Upper lobe of left lung (tissue), 6 donors: Measurements from ENCODE around the gene KHDC3L. TPM values are rescaled to one million over a fixed set of nuclear protein-coding genes. Genes with fewer than 3 reads are reported as not detected.
"Not testable (repeated sequence)": the region's sequence is repeated elsewhere in the genome, so short reads cannot be mapped to it uniquely, and the experiment has no call there.

Source experiments
- ATAC-seq, 2 donors: fragments of 200-7000 bp; cut with Tn5 transposase; one replicate each; pipeline ENCODE4 v1.9.1; 2022; ENCODE audit warnings: mild to moderate bottlenecking in 2 of 2, moderate library complexity in 2 of 2; ENCODE audit not compliant: low FRiP score in 2 of 2
- DNase-seq, 2 donors: peaks; one replicate each; pipeline ENCODE4 v3.0.0-alpha.2; 2019 to 2020
- H3K27ac ChIP-seq, 4 donors: fragments of 200-600 bp; sonication (generic); one replicate each; pipeline ENCODE4 v1.5.1; 2016 to 2019
- H3K27me3 ChIP-seq, 4 donors: fragments of 200-600 bp; sonication (generic); one replicate each; pipeline ENCODE4 v1.5.1; 2017 to 2019
- H3K36me3 ChIP-seq, 4 donors: fragments of 200-600 bp; sonication (generic); one replicate each; pipeline ENCODE4 v1.5.1; 2016 to 2019
- H3K4me1 ChIP-seq, 4 donors: fragments of 200-600 bp; sonication (generic); one replicate each; pipeline ENCODE4 v1.5.1; 2018 to 2019
- H3K4me3 ChIP-seq, 4 donors: fragments of 200-600 bp; sonication (generic); one replicate each; pipeline ENCODE4 v1.5.1; 2017 to 2019; ENCODE audit warnings: mild to moderate bottlenecking in 2 of 4, moderate library complexity in 1 of 4
- H3K9me3 ChIP-seq, 4 donors: fragments of 200-600 bp; sonication (generic); one replicate each; pipeline ENCODE4 v1.5.1; 2018 to 2019
- EP300 ChIP-seq, 4 donors: sonication (generic); formaldehyde crosslinking; IDR thresholded peaks; one replicate each; pipeline ENCODE4 v1.5.1; 2017; ENCODE audit warnings: antibody characterized with exemption in 4 of 4, control low read depth in 2 of 4
- POLR2A ChIP-seq, 4 donors: fragments of 450-650 bp; IDR thresholded peaks; one replicate each; pipeline ENCODE4 v1.5.1; 2016 to 2017; ENCODE audit warnings: antibody characterized with exemption in 4 of 4, mild to moderate bottlenecking in 2 of 4
- POLR2AphosphoS5 ChIP-seq, 2 donors: sonication (generic); formaldehyde crosslinking; IDR thresholded peaks; one replicate each; pipeline ENCODE4 v1.5.1; 2017; ENCODE audit warnings: antibody characterized with exemption in 2 of 2
- WGBS, 2 donors: methylation state at CpG; one replicate each; pipeline ENCODE4 v1.1.5; 2017 to 2018; 5-methylcytosine and 5-hydroxymethylcytosine counted together
- total RNA-seq, 6 donors: library from RNA; depleted of rRNA in 4 of 6; stranded (reverse); fragments of >200 nt in 4 of 6; gene quantifications; one replicate each; pipeline versions ENCODE4 v1.1.0 to v1.2.1, GENCODE V29; 2016 to 2021
- TF ChIP-seq, protein P1 (sequence below), 6 experiments: fragments of 450-650 bp in 4 of 6; fragments of 200-600 bp in 2 of 6; sonication (generic) in 2 of 6; IDR thresholded peaks; one replicate each; pipeline ENCODE4 v1.5.1; 2016 to 2019; ENCODE audit warnings: antibody characterized with exemption in 6 of 6
- donor health status: DM: no; HTN: no; CAD: no; lungs with moderate emphysema.
- donor health status: DM: no; HTN: yes; CAD: no; lungs with severe emphysema.

KHDC3L gene
- total RNA-seq, 6 donors from 2014 or later: not detected

GRCh38 chr6:73382462-73383113 lies 20.1 kb downstream of the KHDC3L start:
- no peak for DNase-seq
- WGBS, 2 donors: 84 to 92% methylated on average over 6 of the region's 6 CpGs
- no peak for ATAC-seq
- no peaks in the 10 kb centered on the region for H3K9me3 ChIP-seq
- no peaks in the 10 kb centered on the region for H3K27me3 ChIP-seq
- no peak for TF ChIP-seq POLR2A (IDR thresholded peaks at IDR 0.05)
- TF ChIP-seq, protein P1, sequence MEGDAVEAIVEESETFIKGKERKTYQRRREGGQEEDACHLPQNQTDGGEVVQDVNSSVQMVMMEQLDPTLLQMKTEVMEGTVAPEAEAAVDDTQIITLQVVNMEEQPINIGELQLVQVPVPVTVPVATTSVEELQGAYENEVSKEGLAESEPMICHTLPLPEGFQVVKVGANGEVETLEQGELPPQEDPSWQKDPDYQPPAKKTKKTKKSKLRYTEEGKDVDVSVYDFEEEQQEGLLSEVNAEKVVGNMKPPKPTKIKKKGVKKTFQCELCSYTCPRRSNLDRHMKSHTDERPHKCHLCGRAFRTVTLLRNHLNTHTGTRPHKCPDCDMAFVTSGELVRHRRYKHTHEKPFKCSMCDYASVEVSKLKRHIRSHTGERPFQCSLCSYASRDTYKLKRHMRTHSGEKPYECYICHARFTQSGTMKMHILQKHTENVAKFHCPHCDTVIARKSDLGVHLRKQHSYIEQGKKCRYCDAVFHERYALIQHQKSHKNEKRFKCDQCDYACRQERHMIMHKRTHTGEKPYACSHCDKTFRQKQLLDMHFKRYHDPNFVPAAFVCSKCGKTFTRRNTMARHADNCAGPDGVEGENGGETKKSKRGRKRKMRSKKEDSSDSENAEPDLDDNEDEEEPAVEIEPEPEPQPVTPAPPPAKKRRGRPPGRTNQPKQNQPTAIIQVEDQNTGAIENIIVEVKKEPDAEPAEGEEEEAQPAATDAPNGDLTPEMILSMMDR (IDR thresholded peaks at IDR 0.05): no peak
- no peak for TF ChIP-seq EP300 (IDR thresholded peaks at IDR 0.05)
- no peak for TF ChIP-seq POLR2AphosphoS5 (IDR thresholded peaks at IDR 0.05)
- H3K27ac ChIP-seq: no peak overlapping the region
- no peak overlapping the region for H3K4me3 ChIP-seq
- H3K36me3 ChIP-seq: no peaks in the 10 kb centered on the region
- no peaks in the 10 kb centered on the region for H3K4me1 ChIP-seq

DNA sequence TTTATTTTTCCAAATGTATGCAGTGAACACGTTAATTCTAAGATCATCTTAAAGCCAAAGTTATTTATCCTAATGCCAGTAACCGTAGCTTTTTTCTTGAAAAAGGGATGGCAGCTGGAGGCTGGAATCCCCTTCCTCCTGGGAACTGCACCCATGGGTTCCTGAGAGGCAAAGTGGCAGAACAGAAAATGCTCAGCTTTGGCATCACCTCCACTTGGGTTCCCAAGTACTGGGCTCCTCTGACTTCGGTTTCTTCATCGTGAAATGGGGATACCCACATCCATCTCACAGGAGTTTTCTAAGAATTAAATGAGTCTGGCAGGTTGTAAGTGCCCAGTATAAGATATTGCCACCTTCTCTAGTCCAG lies 26.0 kb downstream of the KHDC3L start:
- Histone ChIP-seq H3K27ac (peak overlapping the region in 2 of 4 donors; percentile 71 to 75), H3K9me3 (no peaks in the 10 kb centered on the region), H3K4me3 (peak overlapping the region in 3 of 4 donors; percentile 44 to 55 (median 52)), H3K27me3 (no peaks in the 10 kb centered on the region), H3K4me1 (peaks cover 0 to 10% (median 0%) of the 10 kb centered on the region in 4 donors), H3K36me3 (no peaks in the 10 kb centered on the region)
- WGBS, 2 donors: 33 to 49% methylated on average over 4 of the region's 4 CpGs
- TF ChIP-seq EP300 (IDR thresholded peaks at IDR 0.05): no peak
- TF ChIP-seq POLR2A (IDR thresholded peaks at IDR 0.05): no peak
- ATAC-seq (peak in 1 of 2 donors; percentile 34), DNase-seq (no peak)

- Histone ChIP-seq H3K4me3 (peak overlapping the region; percentile 29 to 55 (median 48)), H3K4me1 (peaks cover 0 to 10% (median 0%) of the 10 kb centered on the region in 4 donors), H3K36me3 (no peaks in the 10 kb centered on the region), H3K27ac (peak overlapping the region; percentile 42 to 75 (median 64)), H3K27me3 (no peaks in the 10 kb centered on the region), H3K9me3 (no peaks in the 10 kb centered on the region)
- TF ChIP-seq EP300 (IDR thresholded peaks at IDR 0.05): no peak
- peak in 1 of 4 donors; percentile 35 for TF ChIP-seq POLR2A (IDR thresholded peaks at IDR 0.05)
- TF ChIP-seq, protein P1 (IDR thresholded peaks at IDR 0.05): peak; percentile 28 to 57 (median 42)
- 1 to 2% methylated on average over 17 to 38 of the region's 38 CpGs for WGBS, 2 donors
- ATAC-seq: peak; percentile 86 to 87
- DNase-seq: peak; percentile 70 to 82
These were observed 26.5 kb downstream of the KHDC3L start for GRCh38 chr6:73388800-73389512.

GRCh38 chr6:73389854-73390253 lies 27.4 kb downstream of the KHDC3L start:
- ATAC-seq (no peak), DNase-seq (no peak)
- Histone ChIP-seq H3K9me3 (no peaks in the 10 kb centered on the region), H3K27ac (no peak overlapping the region), H3K4me3 (no peak overlapping the region), H3K27me3 (no peaks in the 10 kb centered on the region), H3K4me1 (peaks cover 0 to 10% (median 0%) of the 10 kb centered on the region in 4 donors), H3K36me3 (no peaks in the 10 kb centered on the region)
- TF ChIP-seq EP300 (IDR thresholded peaks at IDR 0.05) (no peak), POLR2A (IDR thresholded peaks at IDR 0.05) (no peak), POLR2AphosphoS5 (IDR thresholded peaks at IDR 0.05) (no peak)
- TF ChIP-seq, protein P1 (IDR thresholded peaks at IDR 0.05): no peak
- WGBS, 2 donors: 86 to 92% methylated on average over 10 of the region's 10 CpGs

- DNase-seq (no peak), ATAC-seq (no peak)
- Histone ChIP-seq H3K27me3 (no peaks in the 10 kb centered on the region), H3K4me1 (peaks cover 0 to 10% (median 0%) of the 10 kb centered on the region in 4 donors), H3K36me3 (no peaks in the 10 kb centered on the region), H3K27ac (no peak overlapping the region), H3K9me3 (no peaks in the 10 kb centered on the region), H3K4me3 (no peak overlapping the region)
- WGBS, 2 donors: 64 to 76% methylated on average over 2 of the region's 2 CpGs
- TF ChIP-seq POLR2AphosphoS5 (IDR thresholded peaks at IDR 0.05) (no peak), EP300 (IDR thresholded peaks at IDR 0.05) (no peak), POLR2A (IDR thresholded peaks at IDR 0.05) (no peak)
- TF ChIP-seq, protein P1 (IDR thresholded peaks at IDR 0.05): no peak
These were observed 29.2 kb downstream of the KHDC3L start for GRCh38 chr6:73391675-73392074.

GRCh38 chr6:73392188-73392587 lies 29.7 kb downstream of the KHDC3L start:
- not testable (repeated sequence) for H3K4me1 ChIP-seq, H3K9me3 ChIP-seq, H3K36me3 ChIP-seq, H3K4me3 ChIP-seq, H3K27me3 ChIP-seq, ATAC-seq, H3K27ac ChIP-seq
- peak in 1 of 2 donors; percentile 47 for DNase-seq
- WGBS, 2 donors: 53 to 72% methylated on average over 4 of the region's 4 CpGs
